Measurements from ENCODE around the gene ZNF831.

Gene ZNF831

GRCh38 chr20:59247731-59248684, 84.4 kb downstream of the ZNF831 start:
- DNase-seq (ENCODE audit: low read depth): no peak

- no peak for DNase-seq (ENCODE audit: low read depth)
These were observed 86.7 kb downstream of the ZNF831 start for GRCh38 chr20:59250293-59250692.

- no peak for DNase-seq (ENCODE audit: low read depth)
These were observed 89.7 kb downstream of the ZNF831 start for GRCh38 chr20:59253325-59253724.

- DNase-seq (ENCODE audit: low read depth): no peak
These were observed 90.2 kb downstream of the ZNF831 start for GRCh38 chr20:59253779-59254319.

GRCh38 chr20:59255256-59255655, 91.6 kb downstream of the ZNF831 start:
- no peak for DNase-seq (ENCODE audit: low read depth)

- DNase-seq (ENCODE audit: low read depth): no peak
These were observed 94.6 kb downstream of the ZNF831 start for GRCh38 chr20:59258221-59258621.

- DNase-seq (ENCODE audit: low read depth): no peak
These were observed 96.3 kb downstream of the ZNF831 start for GRCh38 chr20:59259946-59260345.

- DNase-seq (ENCODE audit: low read depth): no peak
These were observed 101.7 kb downstream of the ZNF831 start for GRCh38 chr20:59265298-59265697.

- no peak for DNase-seq (ENCODE audit: low read depth)
These were observed 105.2 kb downstream of the ZNF831 start for GRCh38 chr20:59268870-59269269.

- DNase-seq (ENCODE audit: low read depth): no peak
These were observed 105.9 kb downstream of the ZNF831 start for GRCh38 chr20:59269411-59270025.

- DNase-seq (ENCODE audit: low read depth): no peak
These were observed 106.8 kb downstream of the ZNF831 start for GRCh38 chr20:59270380-59270779.

GRCh38 chr20:59273739-59274357, 110.2 kb downstream of the ZNF831 start:
- DNase-seq (ENCODE audit: low read depth): no peak

- DNase-seq (ENCODE audit: low read depth): no peak
These were observed 113.3 kb downstream of the ZNF831 start for GRCh38 chr20:59276938-59277337.

- DNase-seq (ENCODE audit: low read depth): no peak
These were observed 120.8 kb downstream of the ZNF831 start for GRCh38 chr20:59284470-59284869.

- no peak for DNase-seq (ENCODE audit: low read depth)
These were observed 126.4 kb downstream of the ZNF831 start for GRCh38 chr20:59289994-59290393.

GRCh38 chr20:59291740-59292383, 128.2 kb downstream of the ZNF831 start:
- DNase-seq (ENCODE audit: low read depth): no peak

GRCh38 chr20:59295531-59295930, 131.9 kb downstream of the ZNF831 start:
- no peak for DNase-seq (ENCODE audit: low read depth)

- DNase-seq (ENCODE audit: low read depth): no peak
These were observed 134.1 kb downstream of the ZNF831 start for GRCh38 chr20:59297686-59298085.

GRCh38 chr20:59299945-59300332, 136.3 kb downstream of the ZNF831 start:
- no peak for DNase-seq (ENCODE audit: low read depth)

GRCh38 chr20:59300333-59301081, 136.9 kb downstream of the ZNF831 start, which contains the start of gene EDN3:
Gene EDN3 (plus strand): TSS chr20:59300611. CDS start chr20:59300813, 202 bp downstream.
- DNase-seq (ENCODE audit: low read depth): no peak

GRCh38 chr20:59301343-59302007, 137.9 kb downstream of the ZNF831 start:
- DNase-seq (ENCODE audit: low read depth): no peak

Measured in HS-27A (cell line).